HG02763 (cell line): Measurements from ENCODE around the gene C12orf42.

Experiments
- ATAC-seq: cut with Tn5 transposase; IDR thresholded peaks from one replicate; pipeline ENCODE4 v1.9.1; 2021; ENCODE audit warnings: mild to moderate bottlenecking, moderate library complexity; ENCODE audit not compliant: unreplicated experiment

C12orf42 gene

GRCh38 chr12:103350116-103350515 lies 145.7 kb downstream of the C12orf42 start:
- ATAC-seq, result no peak

- no peak for ATAC-seq
Measured at GRCh38 chr12:103348935-103349334, 146.8 kb downstream of the C12orf42 start.

DNA sequence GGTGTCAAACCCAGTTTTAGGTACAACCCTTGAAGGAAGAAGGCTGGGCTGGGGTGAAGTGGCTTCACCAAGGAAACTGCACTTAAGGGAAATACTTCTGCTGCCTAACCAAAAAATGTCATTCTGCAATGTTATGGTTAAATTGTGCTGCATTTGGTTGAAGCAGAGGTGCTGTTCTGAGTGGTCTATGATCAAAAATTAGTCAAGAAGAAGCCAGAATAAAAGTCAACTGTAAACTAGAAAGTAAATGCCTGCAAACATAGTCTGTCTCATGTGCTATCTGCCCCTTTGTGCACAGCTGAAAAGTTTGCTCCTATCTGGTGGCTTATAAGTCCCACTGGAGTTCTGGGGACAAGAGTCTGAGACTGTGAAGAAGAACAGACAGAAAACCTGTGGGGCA lies 158.8 kb downstream of the C12orf42 start:
- ATAC-seq, result no peak

DNA sequence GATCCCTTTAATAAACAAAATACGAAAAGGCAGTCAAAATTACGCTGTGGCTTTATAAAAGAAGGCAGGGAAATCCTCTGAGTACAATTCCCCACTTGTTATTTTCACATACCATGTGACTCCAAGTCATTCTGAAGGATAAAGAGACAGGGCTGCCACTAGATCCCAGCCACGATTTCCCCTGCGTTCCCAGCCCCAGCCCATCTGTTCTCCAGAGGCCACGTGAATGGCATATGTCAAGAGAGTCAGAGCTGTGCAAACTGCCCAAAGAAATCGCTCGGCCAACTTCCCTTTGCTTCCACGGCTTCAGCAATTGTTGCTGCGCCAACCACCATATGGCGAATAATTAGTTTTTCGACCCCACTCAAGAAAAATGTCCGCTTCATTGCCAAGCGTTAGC lies 161.3 kb downstream of the C12orf42 start:
- no peak for ATAC-seq

DNA sequence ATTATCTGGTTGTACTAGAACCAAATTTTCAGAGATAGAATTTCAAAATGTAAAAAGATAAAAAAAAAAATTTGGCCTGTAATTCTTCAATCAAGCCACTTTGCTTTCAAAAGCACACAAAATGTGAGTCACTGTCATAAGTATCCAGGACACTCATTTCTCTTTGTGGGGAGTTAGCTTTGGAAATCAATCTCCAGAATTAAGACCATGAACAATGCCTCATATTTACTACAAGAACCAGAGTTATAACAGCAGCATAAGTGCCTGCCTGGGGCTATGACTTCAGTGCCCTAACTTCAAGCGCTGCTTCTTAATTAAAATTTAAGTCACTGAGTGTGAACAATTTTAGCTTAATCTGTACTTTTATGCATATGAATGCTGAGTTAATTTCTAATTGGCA lies 162.1 kb downstream of the C12orf42 start:
- ATAC-seq, result no peak

- no peak for ATAC-seq
Measured at GRCh38 chr12:103331643-103332042, 164.1 kb downstream of the C12orf42 start.

GRCh38 chr12:103330672-103331071 lies 165.1 kb downstream of the C12orf42 start:
- no peak for ATAC-seq

DNA sequence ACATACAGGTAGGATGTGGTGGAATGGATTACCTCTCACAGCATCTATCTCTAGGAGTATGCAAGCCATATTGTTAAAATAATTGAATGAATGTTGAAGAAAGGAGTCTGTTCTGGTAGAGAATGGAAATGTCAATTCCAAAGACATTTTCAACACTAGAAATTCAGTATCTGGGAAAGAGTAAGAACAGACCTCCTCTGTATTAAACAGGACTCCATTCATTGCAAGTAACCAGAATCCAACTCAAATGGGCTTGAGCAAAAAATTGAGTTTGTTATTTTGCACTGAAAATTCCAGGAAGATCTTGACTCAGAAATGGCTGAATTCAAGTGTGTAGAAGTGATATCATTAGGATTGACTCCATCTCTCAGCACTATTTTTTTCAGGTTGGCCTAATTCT lies 168.1 kb downstream of the C12orf42 start:
- no peak for ATAC-seq

DNA sequence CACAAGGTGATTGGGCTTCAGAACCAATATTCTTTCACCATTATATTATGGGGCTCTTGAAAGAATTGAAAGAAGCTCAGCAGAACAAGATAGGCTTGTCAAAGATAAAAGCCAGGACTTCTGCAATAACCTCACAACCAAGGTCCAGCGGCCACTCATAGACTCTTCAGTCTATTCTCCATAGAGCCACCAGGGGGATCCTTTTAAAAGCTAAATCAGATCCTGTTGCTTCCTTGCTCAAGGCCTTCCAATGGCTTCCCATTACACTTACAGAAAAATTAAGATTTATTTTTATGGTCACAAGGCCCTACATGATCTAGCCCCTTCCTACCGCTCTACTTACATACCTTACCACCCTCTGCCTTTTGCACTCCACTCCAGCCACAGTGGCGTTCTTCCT lies 169.6 kb downstream of the C12orf42 start:
- no peak for ATAC-seq

GRCh38 chr12:103318566-103318965 lies 177.2 kb downstream of the C12orf42 start:
- ATAC-seq, result no peak

DNA sequence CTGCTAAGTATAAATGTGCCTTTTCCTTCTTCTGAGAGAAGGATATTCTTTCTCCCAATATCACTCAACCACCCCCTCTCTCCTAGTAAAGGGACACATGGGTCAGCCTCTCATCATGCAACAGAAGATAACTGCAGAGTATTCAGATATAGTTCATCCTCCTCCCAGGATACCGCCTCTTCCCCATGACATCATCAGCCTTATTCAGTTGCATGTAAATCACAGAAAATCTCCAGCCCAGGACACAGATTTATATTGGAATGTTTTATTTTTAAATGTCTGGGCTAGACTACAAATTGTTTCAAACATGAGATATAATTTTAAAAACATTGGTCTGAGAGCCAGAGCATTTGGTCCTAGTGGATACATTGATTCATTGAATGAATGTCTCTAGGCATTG lies 178.5 kb downstream of the C12orf42 start:
- ATAC-seq, result no peak

- no peak for ATAC-seq
Measured at GRCh38 chr12:103314786-103315185, 181.0 kb downstream of the C12orf42 start.

DNA sequence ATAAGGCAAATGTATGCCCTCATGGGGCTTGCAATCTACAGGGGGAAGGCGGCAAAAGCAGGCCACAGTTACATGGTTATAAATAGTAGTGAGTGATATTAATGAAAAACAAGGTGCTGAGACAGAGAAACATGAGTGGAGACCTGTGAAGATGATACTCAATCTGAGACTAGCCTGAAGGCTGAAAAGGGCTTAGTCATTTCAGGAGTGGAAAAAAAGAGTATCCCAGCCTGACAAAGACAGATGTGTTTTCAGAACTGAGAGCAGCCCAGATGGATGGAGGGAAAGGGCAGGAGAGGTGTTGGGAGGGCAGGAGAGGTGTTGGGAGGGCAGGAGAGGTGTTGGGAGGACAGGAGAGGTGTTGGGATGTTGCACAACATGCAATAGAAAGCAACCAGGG lies 181.9 kb downstream of the C12orf42 start:
- ATAC-seq, result no peak

- no peak for ATAC-seq
Measured at GRCh38 chr12:103312742-103313354, 182.9 kb downstream of the C12orf42 start.

DNA sequence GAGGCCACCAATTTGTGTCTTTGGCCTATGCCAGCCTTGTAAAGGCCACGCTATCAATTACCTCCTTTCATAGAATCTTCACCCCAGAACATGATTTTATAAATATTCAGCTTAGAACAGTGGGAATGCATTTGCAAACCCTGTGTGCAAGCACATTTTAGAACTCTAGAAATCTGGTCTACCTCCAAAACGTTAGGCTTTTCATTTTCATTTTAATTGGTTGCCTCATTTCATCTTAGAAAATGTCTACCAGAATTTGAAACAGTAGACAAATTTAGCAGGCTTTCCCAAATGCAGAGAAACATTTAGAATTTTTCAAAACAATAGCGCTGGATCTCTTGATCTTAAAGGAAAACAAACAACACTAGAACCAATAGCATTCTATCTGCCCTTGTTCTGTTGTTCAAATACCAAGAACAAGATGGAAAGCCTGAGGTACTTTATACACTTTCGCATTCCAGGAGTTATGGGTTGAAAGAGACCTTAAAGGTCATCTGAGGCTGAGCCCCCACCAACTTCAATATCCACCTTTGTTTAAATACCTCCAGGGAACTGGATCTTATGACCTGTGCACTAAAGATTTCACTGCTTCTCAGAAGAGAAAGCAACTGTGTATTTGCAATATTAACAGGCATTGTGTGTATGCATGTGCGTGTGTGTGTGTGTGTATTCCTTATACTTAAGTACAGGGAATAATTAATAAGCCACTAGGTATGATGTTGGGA lies 185.1 kb downstream of the C12orf42 start:
- ATAC-seq, result no peak

GRCh38 chr12:103308396-103308795 lies 187.4 kb downstream of the C12orf42 start:
- ATAC-seq, result no peak

DNA sequence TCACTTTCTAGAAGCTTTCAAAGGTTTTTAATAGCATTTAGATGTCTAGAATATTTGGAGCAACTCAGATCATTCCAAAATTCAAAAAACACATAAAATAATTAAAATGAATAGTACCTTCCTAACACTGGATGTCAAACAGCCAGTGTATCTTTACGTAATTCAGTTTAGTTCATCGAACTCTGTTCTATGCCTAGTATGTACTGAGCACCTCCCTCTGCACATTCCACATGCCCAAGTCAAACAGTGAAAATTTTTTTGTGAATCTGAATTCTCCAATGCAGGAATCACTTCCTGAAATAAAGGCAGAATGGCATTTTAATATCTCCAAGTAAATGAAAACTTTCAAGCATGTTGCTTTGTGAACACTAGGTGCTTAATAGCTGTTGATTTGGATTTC lies 192.3 kb downstream of the C12orf42 start:
- no peak for ATAC-seq

- ATAC-seq, result no peak
Measured at GRCh38 chr12:103301642-103302591, 193.9 kb downstream of the C12orf42 start.

GRCh38 chr12:103288016-103288415 lies 207.8 kb downstream of the C12orf42 start:
- no peak for ATAC-seq

DNA sequence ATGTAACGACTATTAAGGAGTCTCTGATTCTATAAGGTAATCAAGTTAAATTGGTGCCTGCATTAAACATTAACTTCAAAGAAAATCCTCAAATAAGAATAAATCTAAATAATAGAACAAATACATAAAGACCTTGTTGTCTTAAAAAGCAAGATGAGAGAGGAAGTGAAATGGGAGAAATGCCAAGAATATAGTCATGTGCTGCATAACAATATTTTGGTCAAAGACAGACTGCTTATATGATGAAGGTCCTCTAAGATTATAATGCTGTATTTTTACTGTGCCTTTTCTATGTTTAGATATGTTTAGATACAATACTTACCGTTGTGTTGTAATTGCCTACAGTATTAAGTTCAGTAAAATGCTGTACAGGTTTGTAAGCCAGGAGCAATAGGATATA lies 213.6 kb downstream of the C12orf42 start:
- no peak for ATAC-seq

- peak; percentile 94 for ATAC-seq
Measured at GRCh38 chr12:103279444-103279843, 216.3 kb downstream of the C12orf42 start.

DNA sequence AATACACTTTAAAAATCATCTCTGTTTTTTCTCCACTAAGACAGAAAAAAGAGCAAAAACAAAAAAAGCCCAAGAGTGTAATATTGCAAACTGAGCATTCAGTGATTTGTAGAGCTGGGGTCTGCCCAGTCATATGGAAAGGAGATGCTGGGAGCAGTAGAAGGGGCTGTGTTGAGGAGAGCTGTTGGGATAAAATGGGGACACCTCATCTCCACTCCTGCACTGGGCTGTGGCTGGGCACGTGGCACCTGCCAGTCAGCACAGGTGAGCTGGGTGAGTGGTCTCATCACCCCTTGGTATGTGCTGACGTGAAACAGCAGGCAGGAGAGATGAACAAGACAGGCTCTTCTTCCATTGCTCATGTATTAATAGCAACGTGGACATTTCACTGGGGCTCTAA lies 217.4 kb downstream of the C12orf42 start:
- no peak for ATAC-seq
